HG02885 (cell line): Measurements from ENCODE around the gene DAP.
"Not testable (repeated sequence)": the region's sequence is repeated elsewhere in the genome, so short reads cannot be mapped to it uniquely, and the experiment has no call there.

ENCODE experiments used
- ATAC-seq: cut with Tn5 transposase; IDR thresholded peaks from one replicate; pipeline ENCODE4 v1.9.1; 2021; ENCODE audit warnings: mild to moderate bottlenecking; ENCODE audit not compliant: unreplicated experiment, poor library complexity

The DAP gene

GRCh38 chr5:10735569-10736276 lies 25.3 kb downstream of the DAP start:
- peak; percentile 79 for ATAC-seq

- no peak for ATAC-seq
Observed at GRCh38 chr5:10734832-10735523, 26.1 kb downstream of the DAP start.

DNA sequence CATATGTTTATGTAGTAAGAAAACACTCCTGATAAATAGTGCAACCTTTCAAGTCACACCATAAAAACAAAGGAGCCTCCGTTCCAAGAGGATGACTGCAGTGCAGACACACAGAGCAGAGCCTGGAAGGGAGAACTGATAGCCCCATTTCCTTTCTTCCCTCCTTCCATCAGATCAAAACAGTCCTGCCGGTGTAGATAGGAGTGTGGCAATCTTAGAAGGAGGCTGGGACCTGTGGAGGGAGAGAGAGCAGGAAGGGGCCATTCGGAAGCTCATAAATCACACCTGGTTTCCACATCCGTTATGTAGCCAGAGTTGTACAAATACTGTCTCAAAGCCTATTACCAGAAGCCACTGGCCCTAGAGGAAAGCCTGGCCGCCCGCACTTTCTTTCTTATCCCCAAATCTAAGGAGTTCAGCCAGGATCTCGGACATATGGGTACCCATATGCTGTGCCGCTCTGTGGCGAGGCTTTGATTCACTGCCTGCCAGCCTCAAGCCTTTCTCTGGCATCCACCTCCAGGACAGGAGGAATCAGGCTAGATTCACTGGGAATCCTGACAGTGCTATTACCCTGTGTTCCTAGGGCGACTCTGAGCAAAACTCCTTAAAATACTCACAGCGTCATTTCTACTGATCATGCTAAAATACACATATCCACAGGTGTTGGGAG lies 26.9 kb downstream of the DAP start:
- ATAC-seq, result no peak

- ATAC-seq, result no peak
Observed at GRCh38 chr5:10733426-10733825, 27.6 kb downstream of the DAP start.

DNA sequence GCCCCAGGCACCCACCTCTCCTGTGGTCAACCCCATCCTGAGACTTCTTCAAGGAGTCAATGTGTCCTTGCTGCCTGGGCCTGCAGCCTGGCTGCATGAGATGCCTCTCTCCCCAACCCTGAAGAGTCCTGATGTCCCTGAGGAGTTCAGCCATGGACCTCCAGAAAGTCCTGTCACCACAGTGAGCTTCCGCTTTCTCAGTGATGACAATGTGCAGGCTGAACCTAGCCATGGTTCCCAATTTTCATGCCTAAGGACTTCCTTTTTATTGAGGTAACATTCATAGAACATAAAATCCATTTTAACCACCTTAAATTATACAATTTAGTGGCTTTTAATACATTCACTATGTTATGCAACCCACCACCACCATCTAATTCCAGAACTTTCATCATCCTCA lies 29.1 kb downstream of the DAP start:
- no peak for ATAC-seq

DNA sequence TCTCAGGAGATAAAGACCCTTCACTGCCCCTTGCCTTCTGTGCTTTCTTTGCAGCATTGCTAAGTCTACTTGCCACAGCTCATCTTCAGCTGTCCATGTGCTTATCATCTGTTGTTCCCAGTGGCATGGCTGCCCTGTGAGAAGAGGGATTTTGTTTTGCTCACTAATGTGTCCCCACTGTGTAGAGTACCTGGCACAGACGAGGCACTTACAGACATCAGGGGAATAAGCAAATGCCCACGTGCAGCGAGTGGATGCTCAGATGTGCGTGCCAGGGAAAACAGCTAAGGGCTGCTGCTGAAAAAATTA lies 31.0 kb downstream of the DAP start:
- no peak for ATAC-seq

GRCh38 chr5:10729320-10730042 lies 31.6 kb downstream of the DAP start:
- ATAC-seq, result no peak

GRCh38 chr5:10728679-10729078 lies 32.4 kb downstream of the DAP start:
- no peak for ATAC-seq

DNA sequence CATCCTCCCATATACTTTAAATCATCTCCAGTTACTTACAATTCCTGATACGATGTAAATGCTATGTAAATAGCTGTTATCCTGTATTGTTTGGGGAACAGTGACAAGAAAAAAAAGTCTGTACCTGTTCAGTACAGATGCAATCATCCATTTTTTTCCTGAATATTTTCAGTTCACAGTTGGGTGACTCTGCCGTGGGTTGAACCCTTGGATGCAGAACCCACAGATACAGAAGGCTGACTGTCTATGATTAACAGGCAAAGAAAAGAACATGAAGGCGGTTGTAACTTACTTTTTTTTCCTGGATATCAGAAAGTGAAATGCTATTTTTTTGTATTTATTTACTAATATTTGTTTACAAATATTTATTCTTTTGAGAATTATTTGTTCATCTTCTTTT lies 33.2 kb downstream of the DAP start:
- no peak for ATAC-seq

DNA sequence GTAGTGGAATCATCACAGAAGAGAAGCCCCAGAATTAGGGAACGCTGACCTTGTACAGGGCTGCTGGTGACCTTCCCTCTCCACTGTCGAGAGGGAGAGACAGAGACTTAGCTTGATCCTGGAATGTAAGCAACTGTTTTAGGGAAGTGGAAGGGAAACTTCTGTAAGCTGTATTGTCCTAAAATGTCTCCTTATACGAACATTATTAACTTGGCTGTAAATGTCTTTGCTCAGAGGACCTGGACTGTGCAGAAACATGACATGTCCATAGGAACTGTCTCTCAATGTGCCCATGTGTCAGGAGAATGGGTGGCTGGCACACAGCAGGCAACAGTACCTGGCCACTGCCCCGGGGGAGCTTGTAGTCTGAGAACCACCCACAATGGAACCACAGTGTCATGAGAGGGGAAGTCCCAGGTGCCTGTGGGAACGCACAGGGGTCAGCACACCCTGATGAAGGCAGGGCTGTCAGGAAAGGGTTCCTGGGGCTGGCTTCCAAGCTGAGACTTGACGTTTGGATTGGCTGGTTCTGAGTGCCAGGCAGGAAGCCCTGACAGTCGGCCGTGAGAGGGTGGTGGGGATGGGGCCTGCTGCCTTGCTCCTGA lies 34.0 kb downstream of the DAP start:
- ATAC-seq, result peak; percentile 94

- ATAC-seq, result peak; percentile 22
Observed at GRCh38 chr5:10726179-10726912, 34.7 kb downstream of the DAP start.

GRCh38 chr5:10725636-10726035 lies 35.4 kb downstream of the DAP start:
- ATAC-seq, result no peak

DNA sequence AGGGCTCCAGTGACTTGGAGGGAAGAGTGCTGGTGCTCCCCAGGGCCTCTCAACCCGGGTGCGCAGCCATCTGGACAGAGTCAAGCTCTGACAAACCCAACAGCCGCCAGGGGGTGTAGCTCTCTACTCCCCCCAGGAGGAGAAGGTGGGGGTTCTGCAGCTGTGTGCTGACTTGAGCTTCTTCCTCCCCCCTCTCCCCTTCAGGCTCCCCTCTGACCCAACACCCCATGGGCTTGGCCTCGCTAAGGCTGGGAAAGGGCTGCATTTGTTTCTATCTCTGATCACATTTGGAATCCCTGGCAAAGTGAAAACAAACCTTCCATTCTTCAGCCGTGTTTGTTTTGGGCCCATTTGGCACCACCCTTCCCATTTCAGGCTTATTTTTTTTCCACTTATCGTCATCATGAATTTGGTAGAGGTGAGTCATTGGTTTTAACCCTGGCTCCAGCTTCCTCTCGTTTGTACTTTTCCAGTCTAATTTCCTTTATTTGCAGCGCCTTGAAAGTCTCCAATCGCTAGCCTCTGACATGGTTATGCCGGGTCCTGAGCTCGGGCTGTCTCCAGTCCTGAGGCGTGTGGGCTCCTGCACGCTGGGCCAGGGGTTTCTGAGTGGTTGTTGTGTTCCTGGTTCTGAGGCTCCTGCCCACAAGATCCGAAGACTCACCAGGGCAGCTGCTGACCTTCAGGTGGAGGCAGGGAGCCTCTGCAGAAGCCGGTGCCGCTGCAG lies 36.1 kb downstream of the DAP start:
- ATAC-seq, result no peak

- no peak for ATAC-seq
Observed at GRCh38 chr5:10723514-10723913, 37.5 kb downstream of the DAP start.

DNA sequence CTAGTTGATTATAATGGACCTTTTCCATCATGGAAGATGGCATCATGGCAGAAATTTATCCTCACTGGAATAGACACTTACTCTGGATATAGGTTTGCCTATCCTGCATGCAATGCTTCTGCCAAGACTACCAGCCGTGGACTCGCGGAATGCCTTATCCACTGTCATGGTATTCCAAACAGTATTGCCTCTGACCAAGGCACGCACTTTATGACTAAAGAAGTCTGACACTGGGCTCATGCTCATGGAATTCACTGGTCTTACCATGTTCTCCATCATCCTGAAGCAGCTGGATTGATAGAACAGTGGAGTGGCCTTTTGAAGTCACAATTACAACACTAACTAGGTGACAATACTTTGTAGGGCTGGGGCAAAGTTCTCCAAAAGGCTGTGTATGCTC lies 40.3 kb downstream of the DAP start:
- ATAC-seq, result not testable (repeated sequence)

- ATAC-seq, result no peak
Observed at GRCh38 chr5:10719965-10720364, 41.1 kb downstream of the DAP start.

- not testable (repeated sequence) for ATAC-seq
Observed at GRCh38 chr5:10718617-10719016, 42.4 kb downstream of the DAP start.

GRCh38 chr5:10716825-10717224 lies 44.2 kb downstream of the DAP start:
- not testable (repeated sequence) for ATAC-seq

DNA sequence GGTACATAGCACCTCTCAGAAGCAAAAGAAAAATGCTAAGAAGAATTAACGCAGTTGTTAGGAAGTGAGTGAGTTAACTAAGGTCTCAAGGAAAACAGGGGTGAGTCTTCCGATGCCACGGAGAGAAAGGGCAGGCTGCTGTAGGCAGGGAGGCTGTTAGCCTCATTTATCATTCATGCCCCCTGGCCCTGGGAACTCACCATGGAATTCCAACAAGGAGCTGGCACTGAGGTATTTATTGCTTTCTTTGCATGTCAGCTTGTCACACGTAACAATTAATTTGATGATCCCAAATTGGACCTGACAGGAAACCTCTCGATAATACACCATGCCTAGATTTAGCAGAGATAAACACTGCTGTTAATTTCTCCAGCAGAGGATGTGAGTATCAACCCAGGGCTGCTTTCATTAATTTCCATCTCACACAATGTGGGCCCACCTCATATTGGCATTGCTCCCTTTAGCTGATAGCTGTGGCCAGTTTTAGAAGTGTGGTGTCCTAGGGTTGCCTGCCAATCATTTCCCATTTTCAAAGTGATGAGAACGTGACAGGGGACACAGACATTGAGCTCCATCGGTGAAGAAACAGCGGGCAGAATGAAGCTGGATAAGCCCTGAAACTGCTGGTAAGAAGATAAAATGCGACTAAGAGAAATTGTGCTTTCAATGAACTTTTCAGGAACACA lies 45.3 kb downstream of the DAP start:
- no peak for ATAC-seq
